Amygdala (tissue), 56 donors: ENCODE data around the gene ZNF385A.

Source experiments
- DNase-seq, 56 donors: peaks; one replicate each; lab custom pipeline; 2025; lab: John Stamatoyannopoulos, UW

The ZNF385A gene

GRCh38 chr12:54384591-54385041 is at the start of gene ZNF385A:
Gene ZNF385A (minus strand): TSS chr12:54384733. CDS start chr12:54384514, 219 bp downstream.
- DNase-seq: peak in 18 of 56 donors; percentile 12 to 44 (median 26)

- no peak for DNase-seq
Observed at GRCh38 chr12:54432815-54433164, 48.3 kb upstream of the ZNF385A start.

- no peak for DNase-seq
Observed at GRCh38 chr12:54431911-54432814, 47.6 kb upstream of the ZNF385A start.

GRCh38 chr12:54430471-54431069 is 46.0 kb upstream of the ZNF385A start:
- no peak for DNase-seq

- DNase-seq: no peak
Observed at GRCh38 chr12:54429014-54429471, 44.5 kb upstream of the ZNF385A start.

GRCh38 chr12:54428050-54429013 is 43.8 kb upstream of the ZNF385A start:
- DNase-seq: no peak

- no peak for DNase-seq
Observed at GRCh38 chr12:54427106-54427505, 42.6 kb upstream of the ZNF385A start.

GRCh38 chr12:54426690-54427089 is 42.2 kb upstream of the ZNF385A start:
- no peak for DNase-seq

- DNase-seq: no peak
Observed at GRCh38 chr12:54425702-54426101, 41.2 kb upstream of the ZNF385A start.

GRCh38 chr12:54424224-54424623 is 39.7 kb upstream of the ZNF385A start:
- DNase-seq: no peak

- no peak for DNase-seq
Observed at GRCh38 chr12:54423816-54424150, 39.2 kb upstream of the ZNF385A start.

- no peak for DNase-seq
Observed at GRCh38 chr12:54421879-54422250, 37.3 kb upstream of the ZNF385A start.

- DNase-seq: no peak
Observed at GRCh38 chr12:54421175-54421878, 36.8 kb upstream of the ZNF385A start.

- DNase-seq: no peak
Observed at GRCh38 chr12:54420766-54421144, 36.2 kb upstream of the ZNF385A start.

- peak in 6 of 56 donors; percentile 15 to 58 (median 28) for DNase-seq
Observed at GRCh38 chr12:54419088-54419887, 34.8 kb upstream of the ZNF385A start, which contains the start of gene ITGA5. Gene ITGA5 (minus strand): TSS chr12:54419266. CDS start chr12:54419198, 68 bp downstream.

- no peak for DNase-seq
Observed at GRCh38 chr12:54418441-54419087, 34.0 kb upstream of the ZNF385A start.

GRCh38 chr12:54417712-54418440 is 33.3 kb upstream of the ZNF385A start:
- DNase-seq: peak in 1 of 56 donors; percentile 37
